Measurements from ENCODE around the gene ACTN4.

ACTN4 gene

DNA sequence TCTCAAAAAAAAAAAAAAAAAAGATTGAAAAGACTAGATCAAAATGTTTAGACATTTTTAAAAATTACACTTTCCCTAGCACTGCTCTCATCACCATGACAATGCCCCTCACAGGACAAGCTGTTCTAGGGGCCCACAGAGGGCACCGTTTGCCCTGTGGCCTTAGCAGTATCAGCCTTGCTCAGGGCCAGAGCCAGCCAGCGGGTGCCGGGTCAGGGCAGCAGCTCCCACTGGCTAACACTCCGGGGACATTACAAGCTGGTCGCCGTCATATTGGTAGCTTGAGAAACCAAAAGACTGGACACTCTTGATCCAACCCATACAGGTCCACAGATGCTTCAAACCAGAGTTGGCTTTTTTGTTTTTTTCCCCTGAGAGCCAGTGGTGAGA, 78.8 kb downstream of the ACTN4 start:
- DNase-seq (ENCODE audit: insufficient read length) (no peak), FAIRE-seq (no peak)
- TF ChIP-seq TAF1 (IDR thresholded peaks at IDR 0.05; ENCODE audit: borderline replicate concordance, low read depth, low read length) (no peak), POLR2AphosphoS5 (IDR thresholded peaks at IDR 0.05; ENCODE audit: low read depth, low read length) (no peak), POLR2A (IDR thresholded peaks at IDR 0.05; ENCODE audit: low read depth, low read length) (no peak)

DNA sequence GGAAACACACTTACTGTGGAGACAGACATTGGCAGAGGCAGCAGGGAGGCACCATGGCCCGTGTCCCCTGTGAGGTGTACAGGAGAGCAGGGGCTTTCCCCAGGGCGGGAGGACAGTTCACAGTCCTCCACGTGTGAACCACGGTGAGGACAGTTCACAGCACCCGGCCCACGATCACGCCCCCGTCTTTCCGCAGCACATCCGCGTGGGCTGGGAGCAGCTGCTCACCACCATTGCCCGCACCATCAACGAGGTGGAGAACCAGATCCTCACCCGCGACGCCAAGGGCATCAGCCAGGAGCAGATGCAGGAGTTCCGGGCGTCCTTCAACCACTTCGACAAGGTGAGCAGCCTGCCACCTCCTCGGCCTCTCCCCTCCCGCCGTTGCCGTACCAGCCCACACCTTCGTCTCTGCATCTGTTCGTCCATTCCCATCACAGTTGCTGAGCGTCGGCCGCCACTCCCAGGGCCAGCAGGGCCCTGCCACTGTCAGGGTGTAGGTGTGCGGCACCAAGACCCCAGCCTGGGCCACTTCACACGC, 79.4 kb downstream of the ACTN4 start:
- TF ChIP-seq POLR2AphosphoS5 (IDR thresholded peaks at IDR 0.05; ENCODE audit: low read depth, low read length), result no peak
- no peak for TF ChIP-seq TAF1 (IDR thresholded peaks at IDR 0.05; ENCODE audit: borderline replicate concordance, low read depth, low read length)
- no peak for TF ChIP-seq POLR2A (IDR thresholded peaks at IDR 0.05; ENCODE audit: low read depth, low read length)
- DNase-seq (ENCODE audit: insufficient read length) (no peak), FAIRE-seq (no peak)

DNA sequence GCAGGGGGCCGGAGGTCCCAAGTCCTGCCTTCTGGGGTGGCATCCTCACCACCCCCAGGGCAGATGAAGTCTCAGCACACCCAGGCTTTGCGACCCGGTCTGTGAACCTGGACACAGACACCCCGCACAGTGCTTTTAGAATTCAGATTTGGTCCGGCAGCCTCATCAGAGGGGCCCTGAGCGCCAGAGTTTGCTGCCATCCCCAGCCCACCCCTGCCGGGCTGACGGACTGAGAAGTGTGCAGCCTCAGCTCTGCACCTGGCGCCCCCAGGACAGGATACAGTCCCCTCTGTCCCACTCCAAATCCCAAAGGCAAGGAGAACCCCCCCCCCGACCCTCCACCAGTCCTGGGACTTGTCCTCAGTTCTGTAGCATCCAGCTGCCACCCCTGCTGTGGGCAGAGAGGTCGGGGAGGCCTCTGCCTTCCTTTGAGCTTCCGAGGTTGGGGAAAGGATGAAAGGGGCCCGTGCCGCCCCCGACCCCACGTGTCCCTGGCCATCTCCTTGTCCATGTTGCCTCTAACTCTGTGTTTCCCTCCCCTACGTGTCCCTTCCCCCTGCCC, 79.9 kb downstream of the ACTN4 start:
- no peak for DNase-seq (ENCODE audit: insufficient read length)

GRCh38 chr19:38727868-38728660, 80.6 kb downstream of the ACTN4 start:
- no peak for TF ChIP-seq POLR2A (IDR thresholded peaks at IDR 0.05; ENCODE audit: low read depth, low read length)
- no peak for TF ChIP-seq POLR2AphosphoS5 (IDR thresholded peaks at IDR 0.05; ENCODE audit: low read depth, low read length)
- TF ChIP-seq TAF1 (IDR thresholded peaks at IDR 0.05; ENCODE audit: borderline replicate concordance, low read depth, low read length), result no peak
- FAIRE-seq, result no peak
- DNase-seq (ENCODE audit: insufficient read length), result no peak

More for the DNA sequence above, 79.9 kb downstream of the ACTN4 start:
- FAIRE-seq, result no peak
- no peak for TF ChIP-seq POLR2AphosphoS5 (IDR thresholded peaks at IDR 0.05; ENCODE audit: low read depth, low read length)
- no peak for TF ChIP-seq TAF1 (IDR thresholded peaks at IDR 0.05; ENCODE audit: borderline replicate concordance, low read depth, low read length)
- TF ChIP-seq POLR2A (IDR thresholded peaks at IDR 0.05; ENCODE audit: low read depth, low read length), result no peak

DNA sequence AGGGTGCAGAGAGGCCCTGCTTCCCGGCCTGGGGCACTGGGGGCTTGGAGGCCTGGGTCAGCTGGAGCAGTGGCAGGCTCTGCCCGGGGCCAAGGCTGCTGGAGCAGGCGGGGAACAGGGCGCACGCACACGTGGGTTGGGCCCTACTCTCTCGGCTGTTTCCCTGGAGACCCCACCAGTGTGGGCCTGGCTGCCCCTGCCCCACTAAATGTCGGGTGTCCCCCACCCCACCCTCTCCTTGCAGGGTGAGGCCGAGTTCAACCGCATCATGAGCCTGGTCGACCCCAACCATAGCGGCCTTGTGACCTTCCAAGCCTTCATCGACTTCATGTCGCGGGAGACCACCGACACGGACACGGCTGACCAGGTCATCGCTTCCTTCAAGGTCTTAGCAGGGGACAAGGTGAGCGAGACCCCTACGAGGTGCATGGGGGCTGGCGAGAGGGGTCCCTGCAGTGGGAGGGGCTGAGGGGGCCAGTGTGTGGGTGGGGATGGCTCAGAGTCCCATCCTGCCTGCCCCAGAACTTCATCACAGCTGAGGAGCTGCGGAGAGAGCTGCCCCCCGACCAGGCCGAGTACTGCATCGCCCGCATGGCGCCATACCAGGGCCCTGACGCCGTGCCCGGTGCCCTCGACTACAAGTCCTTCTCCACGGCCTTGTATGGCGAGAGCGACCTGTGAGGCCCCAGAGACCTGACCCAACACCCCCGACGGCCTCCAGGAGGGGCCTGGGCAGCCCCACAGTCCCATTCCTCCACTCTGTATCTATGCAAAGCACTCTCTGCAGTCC, 81.5 kb downstream of the ACTN4 start:
- no peak for DNase-seq (ENCODE audit: insufficient read length)
- FAIRE-seq, result no peak
- TF ChIP-seq POLR2AphosphoS5 (IDR thresholded peaks at IDR 0.05; ENCODE audit: low read depth, low read length) (no peak), TAF1 (IDR thresholded peaks at IDR 0.05; ENCODE audit: borderline replicate concordance, low read depth, low read length) (no peak), POLR2A (IDR thresholded peaks at IDR 0.05; ENCODE audit: low read depth, low read length) (no peak)

- FAIRE-seq (peak; percentile 74), DNase-seq (ENCODE audit: insufficient read length) (peak; percentile 71)
- TF ChIP-seq TAF1 (IDR thresholded peaks at IDR 0.05; ENCODE audit: borderline replicate concordance, low read depth, low read length), result no peak
- no peak for TF ChIP-seq POLR2AphosphoS5 (IDR thresholded peaks at IDR 0.05; ENCODE audit: low read depth, low read length)
- TF ChIP-seq POLR2A (IDR thresholded peaks at IDR 0.05; ENCODE audit: low read depth, low read length), result no peak
Observed at GRCh38 chr19:38729653-38730469, 82.4 kb downstream of the ACTN4 start.

- TF ChIP-seq POLR2AphosphoS5 (IDR thresholded peaks at IDR 0.05; ENCODE audit: low read depth, low read length), result no peak
- TF ChIP-seq POLR2A (IDR thresholded peaks at IDR 0.05; ENCODE audit: low read depth, low read length), result no peak
- no peak for TF ChIP-seq TAF1 (IDR thresholded peaks at IDR 0.05; ENCODE audit: borderline replicate concordance, low read depth, low read length)
- no peak for DNase-seq (ENCODE audit: insufficient read length)
- FAIRE-seq, result no peak
Observed at GRCh38 chr19:38730470-38730730, 83.0 kb downstream of the ACTN4 start.

DNA sequence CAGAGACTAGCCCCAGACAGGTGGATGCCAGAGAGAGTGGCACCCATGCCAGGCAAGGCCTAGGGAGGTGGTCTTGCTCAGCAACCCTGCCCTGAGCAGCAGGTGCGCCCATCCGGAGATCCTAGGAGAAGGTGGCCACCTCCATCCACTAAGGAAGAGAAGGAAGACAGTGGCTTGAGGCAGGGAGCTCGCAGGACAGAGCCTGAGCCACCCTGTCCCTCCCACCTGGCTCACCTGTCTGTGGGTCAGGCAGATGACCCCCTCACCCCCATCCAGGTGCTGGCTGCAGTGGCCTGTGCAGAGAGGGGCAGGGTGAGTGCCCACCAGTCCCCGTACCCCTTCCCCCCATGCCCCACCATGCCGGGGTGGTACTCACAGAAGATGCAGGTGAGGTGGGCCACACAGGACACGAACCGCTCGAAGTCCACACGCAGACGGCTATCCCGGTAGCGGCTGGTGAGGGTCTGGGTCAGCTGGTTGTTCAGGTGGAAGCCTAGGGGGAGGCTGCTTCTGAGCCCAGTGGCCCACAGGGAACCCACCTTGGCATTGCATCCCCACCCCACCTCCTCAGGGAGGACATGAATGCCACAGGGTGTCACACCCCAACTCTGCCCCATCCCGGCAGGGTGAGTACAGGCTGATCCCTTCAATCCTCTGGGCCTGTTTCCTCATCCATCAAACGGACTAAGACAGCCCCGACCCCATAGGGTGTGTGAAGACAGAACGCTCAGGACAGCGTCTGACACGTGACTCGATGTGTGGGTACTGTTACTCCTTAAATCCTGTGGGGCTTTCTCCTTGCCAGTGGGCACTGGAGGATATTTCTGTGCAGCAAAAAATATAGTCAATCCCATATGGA, 83.5 kb downstream of the ACTN4 start:
- no peak for DNase-seq (ENCODE audit: insufficient read length)
- no peak for FAIRE-seq
- TF ChIP-seq POLR2AphosphoS5 (IDR thresholded peaks at IDR 0.05; ENCODE audit: low read depth, low read length), result peak; percentile 18; the same call in 1 of the 2 replicates
- no peak for TF ChIP-seq POLR2A (IDR thresholded peaks at IDR 0.05; ENCODE audit: low read depth, low read length)

DNA sequence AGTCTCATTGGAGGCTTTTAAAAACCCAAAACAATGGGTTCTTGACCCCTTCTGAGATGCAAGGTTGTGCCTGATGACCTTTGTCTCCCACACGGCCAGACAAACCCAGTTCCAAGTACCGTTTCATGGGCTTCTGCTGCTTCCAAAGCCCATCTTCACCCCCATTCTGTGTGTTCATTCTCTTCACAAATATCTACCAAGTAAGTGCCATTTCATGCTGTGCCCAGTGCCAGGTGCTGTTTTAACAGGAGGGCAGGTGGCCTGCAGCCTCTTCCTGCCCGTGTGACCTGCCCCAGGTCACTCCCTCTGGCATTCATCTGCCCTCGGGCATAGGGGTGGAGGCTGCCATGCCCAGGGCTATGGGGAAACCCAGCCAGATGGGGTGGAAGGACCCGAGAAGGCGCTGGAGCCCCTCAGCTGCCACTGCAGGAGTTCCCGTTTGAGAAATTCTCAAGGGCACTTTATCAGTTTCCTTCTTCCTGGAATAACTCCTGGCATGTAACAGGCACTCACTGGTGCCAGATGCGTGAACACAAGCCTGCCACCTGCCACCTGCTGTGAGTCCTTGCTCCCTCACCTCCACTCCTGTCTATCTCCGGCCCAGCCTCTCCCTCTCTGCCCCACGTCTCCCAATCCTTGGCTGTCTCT, 84.3 kb downstream of the ACTN4 start:
- DNase-seq (ENCODE audit: insufficient read length) (no peak), FAIRE-seq (no peak)
- TF ChIP-seq POLR2A (IDR thresholded peaks at IDR 0.05; ENCODE audit: low read depth, low read length) (no peak; the same call in 1 of the 2 replicates), TAF1 (IDR thresholded peaks at IDR 0.05; ENCODE audit: borderline replicate concordance, low read depth, low read length) (no peak), POLR2AphosphoS5 (IDR thresholded peaks at IDR 0.05; ENCODE audit: low read depth, low read length) (no peak)

GRCh38 chr19:38733241-38733492, 85.7 kb downstream of the ACTN4 start:
- no peak for FAIRE-seq
- TF ChIP-seq TAF1 (IDR thresholded peaks at IDR 0.05; ENCODE audit: borderline replicate concordance, low read depth, low read length), result no peak
- TF ChIP-seq POLR2AphosphoS5 (IDR thresholded peaks at IDR 0.05; ENCODE audit: low read depth, low read length), result no peak
- no peak for TF ChIP-seq POLR2A (IDR thresholded peaks at IDR 0.05; ENCODE audit: low read depth, low read length)
- DNase-seq (ENCODE audit: insufficient read length), result no peak

All from GM12892 (cell line).